Neural cell (in vitro differentiated cells): ENCODE measurements around the gene UBE2O.

ENCODE experiments used
- CTCF ChIP-seq: fragments of 450-650 bp; IDR thresholded peaks from 2 replicates; pipeline ENCODE4 v1.5.1; 2014; ENCODE audit warnings: antibody characterized with exemption, mild to moderate bottlenecking, moderate library complexity; ENCODE audit not compliant: poor library complexity, severe bottlenecking
- EZH2 ChIP-seq: fragments of 200-600, 300-800 bp; shearing (Covaris generic), sonication (generic); IDR thresholded peaks from 2 replicates; pipeline ENCODE4 v1.6.1; 2014; ENCODE audit warnings: antibody characterized with exemption, low read length, borderline replicate concordance, mild to moderate bottlenecking; ENCODE audit not compliant: insufficient read depth, poor library complexity, severe bottlenecking
- POLR2AphosphoS5 ChIP-seq: IDR thresholded peaks from 2 replicates; pipeline ENCODE4 v1.6.1; 2012

- TF ChIP-seq EZH2 (no peak), CTCF (no peak), POLR2AphosphoS5 (no peak)
These were observed 22.4 kb upstream of the UBE2O start for GRCh38 chr17:76475302-76475701.
